ENCODE measurements around the gene MAPKBP1. TPM values are rescaled to one million over a fixed set of nuclear protein-coding genes. Genes with fewer than 3 reads are reported as not detected.

Gene MAPKBP1
- total and polyA plus RNA-seq, 9 of the 15 experiments (the other 6 are each of a cell fraction or from before 2014, with no cell fraction given): 0.15 to 9.5 (median 4.5) TPM

GRCh38 chr15:41772720-41773331 lies 1.5 kb upstream of the MAPKBP1 start (continued):
- TF ChIP-seq TAF9B (IDR thresholded peaks at IDR 0.05; ENCODE audit: partially characterized antibody): no peak
- TF ChIP-seq ZNF644 (tag; IDR thresholded peaks at IDR 0.05; ENCODE audit: low read depth): no peak
- TF ChIP-seq ZNF639 (CRISPR knock-in tag; conservative IDR thresholded peaks at IDR 0.05 in 1 of 2, IDR thresholded peaks at IDR 0.05 in 1 of 2): 0 out of 4 replicates have a peak, but pooled peaks of 1 of the 2 experiments have one; percentile 22
- TF ChIP-seq ZNF384 (IDR thresholded peaks at IDR 0.05; ENCODE audit: low read depth, low read length): no peak
- TF ChIP-seq GATAD2A (IDR thresholded peaks at IDR 0.05): 0 out of 2 replicates have a peak, but pooled peaks have one; percentile 12
- no peak for TF ChIP-seq MLLT1 (IDR thresholded peaks at IDR 0.05)
- TF ChIP-seq MEIS2 (IDR thresholded peaks at IDR 0.05; ENCODE audit: partially characterized antibody): peak; percentile 71
- 0 out of 2 replicates have a peak, but pooled peaks have one; percentile 24 for TF ChIP-seq HMBOX1 (IDR thresholded peaks at IDR 0.05)
- TF ChIP-seq MNT (conservative IDR thresholded peaks at IDR 0.05): peak in 1 of 2 experiments; percentile 15; a peak in 1 of 4 replicates
- TF ChIP-seq CTCF (IDR thresholded peaks at IDR 0.05 in 2 of 3, conservative IDR thresholded peaks at IDR 0.05 in 1 of 3; ENCODE audit: insufficient read depth in 2 of 3, low read depth in 1 of 3, low read length in 3 of 3): peak; percentile 70 to 84 (median 74)
- TF ChIP-seq RAD21 (CRISPR knock-in tag; conservative IDR thresholded peaks at IDR 0.05 in 1 of 2, IDR thresholded peaks at IDR 0.05 in 1 of 2): peak; percentile 78 to 89

All from K562 (cell line).